ENCODE data around the gene LEUTX.

Gene LEUTX

GRCh38 chr19:39816287-39817048 is 37.8 kb downstream of the LEUTX start:
- Histone ChIP-seq H3K4me1 (ENCODE audit: low read depth, poor library complexity, severe bottlenecking) (no peaks in the 10 kb centered on the region), H3K79me2 (ENCODE audit: insufficient read depth, low read depth) (no peaks in the 10 kb centered on the region), H3K4me3 (IDR thresholded peaks at IDR 0.05; ENCODE audit: insufficient read depth, low read depth, low read length) (no peak overlapping the region), H3K4me2 (no peak overlapping the region), H3K27ac (no peak overlapping the region), H2AFZ (ENCODE audit: low read depth) (no peak overlapping the region), H3K36me3 (ENCODE audit: insufficient read depth) (no peaks in the 10 kb centered on the region), H4K20me1 (ENCODE audit: insufficient read depth) (no peaks in the 10 kb centered on the region), H3K9ac (no peak overlapping the region), H3K27me3 (ENCODE audit: insufficient read depth, low read depth) (no peaks in the 10 kb centered on the region)
- TF ChIP-seq, protein P1, sequence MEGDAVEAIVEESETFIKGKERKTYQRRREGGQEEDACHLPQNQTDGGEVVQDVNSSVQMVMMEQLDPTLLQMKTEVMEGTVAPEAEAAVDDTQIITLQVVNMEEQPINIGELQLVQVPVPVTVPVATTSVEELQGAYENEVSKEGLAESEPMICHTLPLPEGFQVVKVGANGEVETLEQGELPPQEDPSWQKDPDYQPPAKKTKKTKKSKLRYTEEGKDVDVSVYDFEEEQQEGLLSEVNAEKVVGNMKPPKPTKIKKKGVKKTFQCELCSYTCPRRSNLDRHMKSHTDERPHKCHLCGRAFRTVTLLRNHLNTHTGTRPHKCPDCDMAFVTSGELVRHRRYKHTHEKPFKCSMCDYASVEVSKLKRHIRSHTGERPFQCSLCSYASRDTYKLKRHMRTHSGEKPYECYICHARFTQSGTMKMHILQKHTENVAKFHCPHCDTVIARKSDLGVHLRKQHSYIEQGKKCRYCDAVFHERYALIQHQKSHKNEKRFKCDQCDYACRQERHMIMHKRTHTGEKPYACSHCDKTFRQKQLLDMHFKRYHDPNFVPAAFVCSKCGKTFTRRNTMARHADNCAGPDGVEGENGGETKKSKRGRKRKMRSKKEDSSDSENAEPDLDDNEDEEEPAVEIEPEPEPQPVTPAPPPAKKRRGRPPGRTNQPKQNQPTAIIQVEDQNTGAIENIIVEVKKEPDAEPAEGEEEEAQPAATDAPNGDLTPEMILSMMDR (conservative IDR thresholded peaks at IDR 0.05; ENCODE audit: low read depth, low read length) = no peak

DNA sequence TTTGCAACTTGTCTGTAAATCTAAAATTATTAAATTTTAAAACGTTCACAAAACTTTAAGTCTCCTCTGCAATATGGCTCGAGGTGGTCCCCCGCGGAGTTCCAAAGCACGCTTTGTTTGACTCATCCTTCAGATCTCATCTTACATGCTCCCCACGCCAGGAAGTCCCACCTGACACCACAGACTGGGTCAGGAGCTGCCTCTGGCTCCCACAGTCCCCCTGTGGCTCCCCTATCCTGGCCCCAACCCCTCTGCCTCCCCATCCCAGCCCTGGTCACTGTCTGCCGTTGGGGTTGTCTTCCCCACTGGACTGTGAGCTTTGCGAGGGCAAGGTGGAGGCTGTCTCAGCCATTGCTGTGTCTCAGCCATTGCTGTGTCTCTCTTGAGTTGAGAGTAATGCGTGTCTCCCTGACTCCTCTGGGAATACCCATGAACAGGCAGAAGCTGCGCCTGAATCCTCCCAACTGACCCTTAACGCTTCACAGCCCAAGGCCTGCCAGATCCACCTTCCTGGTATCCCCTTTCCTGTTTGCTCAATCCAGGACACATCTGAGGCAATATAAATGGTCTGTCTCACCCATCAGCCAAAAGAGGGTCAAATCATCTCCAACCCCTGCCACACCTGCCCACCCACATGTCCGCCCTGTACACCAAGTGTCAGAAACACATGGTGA is 39.4 kb downstream of the LEUTX start:
- Histone ChIP-seq H3K79me2 (ENCODE audit: insufficient read depth, low read depth) (no peaks in the 10 kb centered on the region), H3K4me3 (IDR thresholded peaks at IDR 0.05; ENCODE audit: insufficient read depth, low read depth, low read length) (no peak overlapping the region), H3K27ac (no peak overlapping the region), H3K4me2 (no peak overlapping the region), H3K4me1 (ENCODE audit: low read depth, poor library complexity, severe bottlenecking) (no peaks in the 10 kb centered on the region), H3K9ac (no peak overlapping the region), H3K27me3 (ENCODE audit: insufficient read depth, low read depth) (no peaks in the 10 kb centered on the region), H2AFZ (ENCODE audit: low read depth) (no peak overlapping the region), H3K36me3 (ENCODE audit: insufficient read depth) (no peaks in the 10 kb centered on the region), H4K20me1 (ENCODE audit: insufficient read depth) (no peaks in the 10 kb centered on the region)
- TF ChIP-seq, protein P1 (conservative IDR thresholded peaks at IDR 0.05; ENCODE audit: low read depth, low read length) = no peak

DNA sequence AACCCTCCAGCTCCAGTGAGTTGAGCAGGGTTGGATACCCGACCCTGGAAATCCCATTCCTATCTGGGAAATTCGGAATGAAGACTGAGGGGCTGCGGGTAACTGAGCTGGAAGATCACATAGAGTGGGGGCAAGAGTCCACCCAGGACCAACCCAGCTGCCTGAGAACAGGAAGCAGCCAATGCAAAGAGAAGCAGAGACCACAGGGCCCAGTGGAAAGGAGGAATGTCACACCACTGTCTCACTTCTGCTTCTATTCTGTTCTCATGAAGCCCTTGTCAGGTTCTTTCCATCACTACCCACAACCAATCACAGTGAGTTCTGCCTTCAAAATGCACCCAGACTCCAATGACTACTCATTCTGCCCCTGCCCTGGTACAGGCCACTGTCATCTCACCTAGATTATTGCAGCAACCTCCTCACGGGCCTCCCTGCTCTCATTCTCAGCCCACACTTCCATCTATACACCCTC is 40.0 kb downstream of the LEUTX start:
- H2AFZ ChIP-seq (ENCODE audit: low read depth) = no peak overlapping the region

DNA sequence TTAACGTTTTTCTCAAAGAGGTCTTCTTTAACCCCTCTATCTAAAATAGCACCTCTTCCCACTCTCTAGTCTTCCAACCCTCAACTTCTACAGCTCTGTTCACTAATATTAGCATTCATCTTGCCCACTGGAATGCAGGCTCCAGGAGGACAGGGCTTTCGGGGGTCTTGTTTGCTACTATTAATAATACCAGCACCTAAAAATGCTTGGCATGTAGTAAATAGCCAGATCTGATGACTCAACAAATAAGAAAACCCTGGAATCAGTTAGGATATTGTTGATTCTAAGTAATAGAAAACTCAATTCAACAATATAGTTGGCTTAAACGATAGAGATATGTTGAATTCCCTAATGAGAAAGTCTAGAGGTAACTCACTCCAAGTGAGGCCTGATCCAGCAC is 41.1 kb downstream of the LEUTX start:
- H2AFZ ChIP-seq (ENCODE audit: low read depth) = no peak overlapping the region
- peaks cover 2% of the 10 kb centered on the region for H3K4me1 ChIP-seq (ENCODE audit: low read depth, poor library complexity, severe bottlenecking)
- H3K4me2 ChIP-seq = no peak overlapping the region
- TF ChIP-seq, protein P1 (conservative IDR thresholded peaks at IDR 0.05; ENCODE audit: low read depth, low read length) = no peak
- no peaks in the 10 kb centered on the region for H4K20me1 ChIP-seq (ENCODE audit: insufficient read depth)
- no peak overlapping the region for H3K9ac ChIP-seq
- no peak overlapping the region for H3K27ac ChIP-seq
- no peaks in the 10 kb centered on the region for H3K27me3 ChIP-seq (ENCODE audit: insufficient read depth, low read depth)
- no peaks in the 10 kb centered on the region for H3K79me2 ChIP-seq (ENCODE audit: insufficient read depth, low read depth)
- H3K4me3 ChIP-seq (IDR thresholded peaks at IDR 0.05; ENCODE audit: insufficient read depth, low read depth, low read length) = no peak overlapping the region
- H3K36me3 ChIP-seq (ENCODE audit: insufficient read depth) = no peaks in the 10 kb centered on the region

More for the DNA sequence above, 40.0 kb downstream of the LEUTX start:
- Histone ChIP-seq H3K4me1 (ENCODE audit: low read depth, poor library complexity, severe bottlenecking) (no peaks in the 10 kb centered on the region), H3K4me3 (IDR thresholded peaks at IDR 0.05; ENCODE audit: insufficient read depth, low read depth, low read length) (no peak overlapping the region), H3K27me3 (ENCODE audit: insufficient read depth, low read depth) (no peaks in the 10 kb centered on the region), H3K9ac (no peak overlapping the region), H3K79me2 (ENCODE audit: insufficient read depth, low read depth) (no peaks in the 10 kb centered on the region), H4K20me1 (ENCODE audit: insufficient read depth) (no peaks in the 10 kb centered on the region), H3K27ac (no peak overlapping the region), H3K36me3 (ENCODE audit: insufficient read depth) (no peaks in the 10 kb centered on the region), H3K4me2 (no peak overlapping the region)
- TF ChIP-seq, protein P1 (conservative IDR thresholded peaks at IDR 0.05; ENCODE audit: low read depth, low read length) = no peak

All from KMS-11 (cell line).